GM12865 (cell line): ENCODE results near the gene PWWP2B.

Experiments
- DNase-seq: peaks from one replicate; pipeline ENCODE4 v3.0.0; 2010; ENCODE audit warnings: low read depth
- H3K4me3 ChIP-seq: 2 replicates; pipeline ENCODE4 v1.5.1; 2011; ENCODE audit warnings: mild to moderate bottlenecking, low read depth, low read length, control low read depth
- CTCF ChIP-seq: IDR thresholded peaks from 2 replicates; pipeline ENCODE4 v1.5.1; 2011; ENCODE audit warnings: low read length, control low read depth, low read depth, inconsistent platforms; ENCODE audit not compliant: insufficient read depth; ENCODE audit errors: missing control alignments

PWWP2B gene

GRCh38 chr10:132437541-132437950 is 40.5 kb downstream of the PWWP2B start:
- TF ChIP-seq CTCF, result no peak
- DNase-seq, result no peak
- no peak overlapping the region for H3K4me3 ChIP-seq

- TF ChIP-seq CTCF, result no peak
- no peak overlapping the region for H3K4me3 ChIP-seq
- no peak for DNase-seq
Measured at GRCh38 chr10:132438091-132439024, 41.4 kb downstream of the PWWP2B start.

GRCh38 chr10:132439025-132439388 is 42.0 kb downstream of the PWWP2B start:
- H3K4me3 ChIP-seq, result no peak overlapping the region
- DNase-seq, result no peak

GRCh38 chr10:132439424-132440163 is 42.6 kb downstream of the PWWP2B start:
- H3K4me3 ChIP-seq, result no peak overlapping the region
- TF ChIP-seq CTCF, result no peak
- no peak for DNase-seq

More at GRCh38 chr10:132439025-132439388, 42.0 kb downstream of the PWWP2B start:
- TF ChIP-seq CTCF, result no peak

- TF ChIP-seq CTCF, result no peak
- no peak for DNase-seq
- H3K4me3 ChIP-seq, result no peak overlapping the region
Measured at GRCh38 chr10:132440791-132441565, 44.0 kb downstream of the PWWP2B start.

- DNase-seq, result no peak
- no peak overlapping the region for H3K4me3 ChIP-seq
- TF ChIP-seq CTCF, result no peak
Measured at GRCh38 chr10:132441818-132442524, 45.0 kb downstream of the PWWP2B start.
